K562 (cell line): ENCODE measurements around the gene RIT2. TPM values are rescaled to one million over a fixed set of nuclear protein-coding genes. Genes with fewer than 3 reads are reported as not detected.

Experiments used
- ARID3B ChIP-seq: fragments of 250-450 bp; sonication (Bioruptor Pico); IDR thresholded peaks from 2 replicates; pipeline ENCODE4 v1.4.0; 2020; ENCODE audit warnings: borderline replicate concordance
- KAT8 ChIP-seq: fragments of 450-650 bp; IDR thresholded peaks from 2 replicates; pipeline ENCODE4 v1.6.1; 2016; ENCODE audit warnings: low read depth, mild to moderate bottlenecking
- LARP7 ChIP-seq: fragments of 450-650 bp; IDR thresholded peaks from 2 replicates; pipeline ENCODE4 v1.6.1; 2016
- MEF2D ChIP-seq: conservative IDR thresholded peaks from 2 replicates; pipeline ENCODE4 v1.6.1; 2016; ENCODE audit warnings: low read depth, missing genetic modification characterization, missing compliant biosample characterization
- MTF1 ChIP-seq: fragments of 250-450 bp; sonication (Bioruptor Pico); IDR thresholded peaks from 2 replicates; pipeline ENCODE4 v1.9.0; 2021; ENCODE audit warnings: moderate library complexity, mild to moderate bottlenecking, inconsistent platforms, borderline replicate concordance
- NR2C1 ChIP-seq, 2 experiments: fragments of 450-650 bp; IDR thresholded peaks; 2 replicates each; pipeline ENCODE4 v1.6.1; 2017; ENCODE audit warnings: mild to moderate bottlenecking in 2 of 2, antibody characterized with exemption in 1 of 2, inconsistent platforms in 1 of 2, missing compliant biosample characterization in 1 of 2, missing genetic modification characterization in 1 of 2
- PHF8 ChIP-seq: fragments of 200-600 bp; sonication (generic); IDR thresholded peaks from 2 replicates; pipeline ENCODE4 v1.6.1; 2012; ENCODE audit warnings: mixed run types, mild to moderate bottlenecking, inconsistent platforms, low read length, moderate library complexity, borderline replicate concordance
- RBM14 ChIP-seq: fragments of 200-400 bp; formaldehyde crosslinking; IDR thresholded peaks from 2 replicates; pipeline ENCODE4 v1.6.1; 2018; ENCODE audit warnings: low read depth, mild to moderate bottlenecking, low read length, moderate library complexity, borderline replicate concordance; ENCODE audit not compliant: insufficient read depth
- ZNF764 ChIP-seq: fragments of 250-450 bp; sonication (Bioruptor Pico); IDR thresholded peaks from 2 replicates; pipeline ENCODE4 v1.4.0; 2020; ENCODE audit warnings: low read depth, mild to moderate bottlenecking, moderate library complexity
- ZNF778 ChIP-seq: fragments of 450-650 bp; formaldehyde crosslinking; IDR thresholded peaks from 2 replicates; pipeline ENCODE4 v1.4.0; 2020; ENCODE audit warnings: mild to moderate bottlenecking, moderate library complexity
- polyA plus RNA-seq, 8 experiments: library from polyadenylated mRNA; depleted of rRNA in 4 of 8; stranded (reverse) in 5 of 8; unstranded in 3 of 8; fragments of >200 nt; fragmentation: Nextera tagmentation in 2 of 8; fragmentation: Illumina TruSeq in 1 of 8; extraction: Ambion mirVana in 2 of 8; extraction: Trizol in 1 of 8; gene quantifications; 2 replicates each; pipeline versions ENCODE4 v1.2.1 to v1.2.3, GENCODE V29; 2011 to 2014; ENCODE audit warnings: inconsistent platforms in 1 of 8, missing spikeins in 1 of 8
- total RNA-seq, 7 experiments: library from RNA; depleted of rRNA in 6 of 7; stranded (reverse); fragments of >200 nt in 6 of 7; fragmentation: Illumina TruSeq in 2 of 7; extraction: Trizol in 2 of 7; gene quantifications; 2 replicates each; pipeline versions ENCODE4 v1.2.1 to v1.2.3, GENCODE V29; 2011 to 2021; ENCODE audit warnings: low replicate concordance in 1 of 7
- TF ChIP-seq, protein P1 (sequence below): fragments of 250-450 bp; sonication (Bioruptor Pico); IDR thresholded peaks from 2 replicates; pipeline ENCODE4 v1.5.1; 2021; ENCODE audit warnings: mild to moderate bottlenecking

The RIT2 gene
- total and polyA plus RNA-seq, 9 of the 15 experiments (the other 6 are each of a cell fraction or from before 2014, with no cell fraction given), result not detected

DNA sequence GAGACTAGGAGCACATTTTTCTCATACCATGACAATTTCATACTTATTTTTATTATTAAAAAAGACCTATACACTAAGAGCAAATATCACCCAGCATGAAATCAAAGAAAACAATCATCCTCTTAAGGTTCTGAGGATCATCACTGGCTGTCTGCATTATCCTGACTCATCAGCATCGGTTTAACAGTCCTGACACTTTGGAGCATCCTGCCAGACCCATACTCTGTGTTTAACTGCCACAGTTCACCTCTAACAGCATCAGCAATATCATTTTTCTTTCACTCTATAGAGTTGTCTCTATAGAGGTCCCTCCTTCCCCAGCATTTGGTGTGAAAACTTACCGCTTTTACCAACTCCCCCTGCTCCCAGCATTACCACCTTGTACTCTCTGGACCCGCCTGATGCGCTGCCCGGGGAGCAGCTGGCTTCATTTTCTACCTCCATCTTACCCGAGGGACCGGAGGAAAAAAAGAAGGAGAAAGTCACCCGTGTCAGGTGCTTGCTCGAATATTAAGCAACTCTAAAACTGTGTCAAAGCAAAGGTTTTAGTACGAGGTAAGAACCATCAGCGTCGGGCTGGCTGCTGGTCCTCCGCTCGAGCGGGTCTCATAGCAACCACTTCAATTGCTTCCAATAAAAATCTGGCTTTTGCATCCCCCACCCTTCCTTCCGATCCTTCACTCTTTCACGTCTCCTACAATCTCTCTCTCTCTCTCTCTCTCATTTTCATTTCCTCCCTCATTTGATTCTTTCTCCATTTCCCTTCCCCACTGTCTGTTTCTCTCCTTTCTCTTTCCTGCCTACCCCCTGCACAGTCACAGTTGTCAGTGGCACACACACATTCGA, at the start of gene RIT2 (continued):
- TF ChIP-seq RBM14 (no peak), ZNF778 (CRISPR knock-in tag) (no peak), KAT8 (no peak), MTF1 (CRISPR knock-in tag) (no peak), MEF2D (tag) (no peak), ZNF764 (no peak), NR2C1 (IDR thresholded peaks at IDR 0.05) (no peak), NR2C1 (tag; IDR thresholded peaks at IDR 0.05) (no peak), LARP7 (no peak), ARID3B (no peak), PHF8 (no peak)
- TF ChIP-seq, protein P1, sequence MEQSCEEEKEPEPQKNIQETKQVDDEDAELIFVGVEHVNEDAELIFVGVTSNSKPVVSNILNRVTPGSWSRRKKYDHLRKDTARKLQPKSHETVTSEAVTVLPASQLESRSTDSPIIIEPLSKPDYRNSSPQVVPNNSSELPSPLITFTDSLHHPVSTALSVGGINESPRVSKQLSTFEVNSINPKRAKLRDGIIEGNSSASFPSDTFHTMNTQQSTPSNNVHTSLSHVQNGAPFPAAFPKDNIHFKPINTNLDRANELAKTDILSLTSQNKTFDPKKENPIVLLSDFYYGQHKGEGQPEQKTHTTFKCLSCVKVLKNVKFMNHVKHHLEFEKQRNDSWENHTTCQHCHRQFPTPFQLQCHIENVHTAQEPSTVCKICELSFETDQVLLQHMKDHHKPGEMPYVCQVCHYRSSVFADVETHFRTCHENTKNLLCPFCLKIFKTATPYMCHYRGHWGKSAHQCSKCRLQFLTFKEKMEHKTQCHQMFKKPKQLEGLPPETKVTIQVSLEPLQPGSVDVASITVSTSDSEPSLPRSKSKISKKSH (CRISPR knock-in tag), result no peak
- TF ChIP-seq, all 486 proteins: peak for 0
